GM21717 (cell line): Measurements from ENCODE around the gene FARP2.
A peak's percentile ranks its signal among the peaks of the same experiment; 100 is the strongest.
"Not testable (repeated sequence)": the region's sequence is repeated elsewhere in the genome, so short reads cannot be mapped to it uniquely, and the experiment has no call there.

Source experiments
- ATAC-seq: cut with Tn5 transposase; IDR thresholded peaks from one replicate; pipeline ENCODE4 v1.9.1; 2021; ENCODE audit warnings: mild to moderate bottlenecking, moderate library complexity; ENCODE audit not compliant: unreplicated experiment

FARP2 gene

GRCh38 chr2:241366678-241367077, 10.6 kb downstream of the FARP2 start:
- no peak for ATAC-seq

DNA sequence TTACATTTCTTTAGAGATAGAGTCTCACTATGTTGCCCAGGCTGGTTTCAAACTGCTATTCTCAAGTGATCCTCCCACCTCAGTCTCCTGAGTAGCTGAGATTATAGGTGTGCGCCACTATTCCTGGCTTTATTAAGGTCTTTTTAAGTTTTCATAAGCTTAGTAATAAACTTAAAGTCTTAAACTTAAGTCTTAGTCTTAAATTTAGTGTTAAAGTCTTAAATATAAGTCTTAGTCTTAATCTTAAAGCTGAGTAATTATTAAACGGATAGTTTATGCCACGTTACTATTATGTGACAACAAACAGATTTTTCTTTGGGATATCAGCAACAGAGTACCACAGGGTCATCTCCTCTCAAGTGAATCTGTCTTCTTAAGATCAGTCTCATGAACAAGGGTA, 12.6 kb downstream of the FARP2 start:
- ATAC-seq, result no peak

GRCh38 chr2:241372361-241372992, 16.4 kb downstream of the FARP2 start:
- no peak for ATAC-seq

DNA sequence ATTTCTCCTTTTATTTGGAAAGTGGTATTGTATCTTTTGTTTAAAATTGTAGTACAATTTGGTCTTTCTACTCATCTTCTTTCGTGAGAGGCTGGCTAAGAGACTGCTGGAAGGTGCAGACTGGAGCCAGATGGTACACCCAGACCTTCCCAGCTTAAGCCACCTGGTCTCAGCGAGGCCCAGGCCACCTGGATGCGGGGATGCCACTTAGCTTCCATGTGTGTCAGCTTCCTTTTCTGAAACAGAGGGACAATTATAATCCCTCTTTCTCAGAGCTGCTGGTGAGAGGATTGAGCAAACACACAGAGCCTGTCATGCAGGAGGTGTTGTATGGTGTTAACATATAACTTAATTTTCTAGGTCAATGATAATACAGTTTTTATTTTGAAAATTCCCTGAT, 17.4 kb downstream of the FARP2 start:
- no peak for ATAC-seq

DNA sequence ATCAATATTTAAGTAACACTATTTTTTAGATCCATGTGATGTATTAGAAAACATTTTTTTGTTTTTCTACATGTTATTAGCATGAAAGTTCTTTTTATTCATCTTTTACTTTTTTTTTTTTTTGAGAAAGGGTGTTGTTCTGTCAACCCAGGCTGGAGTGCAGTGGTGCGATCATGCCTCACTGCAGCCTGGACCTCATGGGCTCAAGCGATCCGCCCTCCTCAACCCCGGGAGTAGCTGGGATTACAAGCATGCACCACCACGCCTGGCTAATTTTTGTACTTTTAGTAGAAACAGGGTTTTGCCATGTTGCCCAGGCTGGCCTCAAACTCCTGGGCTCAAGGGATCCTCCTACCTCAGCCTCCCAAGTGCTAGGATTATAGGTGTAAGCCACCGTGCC, 17.8 kb downstream of the FARP2 start:
- not testable (repeated sequence) for ATAC-seq

DNA sequence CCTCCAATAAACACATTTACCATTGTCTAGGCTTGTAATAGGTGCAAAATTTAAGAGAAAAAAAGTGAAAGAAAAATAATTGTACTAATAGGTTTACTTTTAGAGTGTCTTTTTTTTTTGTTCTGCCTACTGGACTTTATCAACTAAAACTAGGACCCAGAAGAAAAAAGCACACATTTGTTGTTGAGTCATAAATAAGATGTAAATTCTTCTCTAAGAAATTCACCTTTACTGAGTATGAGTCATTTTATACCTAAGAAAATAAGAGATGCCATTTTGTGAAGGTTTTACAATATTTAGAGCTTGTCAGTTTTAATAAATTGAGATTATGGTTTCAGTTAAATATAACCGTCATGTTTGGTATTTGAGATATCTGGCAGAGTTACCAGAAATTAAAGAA, 19.2 kb downstream of the FARP2 start:
- ATAC-seq, result no peak

- ATAC-seq, result no peak
Measured at GRCh38 chr2:241376808-241377207, 20.7 kb downstream of the FARP2 start.

DNA sequence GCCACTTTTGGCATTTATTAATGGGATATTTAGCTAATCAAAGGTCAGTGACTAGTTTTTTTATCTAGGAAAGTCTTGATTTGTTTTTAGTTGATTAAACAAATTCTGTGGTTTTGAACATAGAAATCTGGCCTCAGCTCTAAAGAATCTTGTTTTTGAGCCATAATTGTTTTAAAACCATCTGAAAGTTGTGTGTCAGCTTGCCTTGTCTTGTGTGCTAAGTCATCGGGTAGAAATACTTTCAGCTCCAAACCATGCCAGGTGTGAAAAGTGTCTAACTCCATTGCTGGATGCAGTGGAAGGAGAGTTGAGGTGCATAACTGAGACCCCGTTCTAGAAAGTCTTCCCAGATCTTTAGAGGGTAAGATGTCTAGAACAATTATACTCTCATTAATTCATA, 22.7 kb downstream of the FARP2 start:
- no peak for ATAC-seq

- ATAC-seq, result no peak
Measured at GRCh38 chr2:241379481-241380480, 23.7 kb downstream of the FARP2 start.

DNA sequence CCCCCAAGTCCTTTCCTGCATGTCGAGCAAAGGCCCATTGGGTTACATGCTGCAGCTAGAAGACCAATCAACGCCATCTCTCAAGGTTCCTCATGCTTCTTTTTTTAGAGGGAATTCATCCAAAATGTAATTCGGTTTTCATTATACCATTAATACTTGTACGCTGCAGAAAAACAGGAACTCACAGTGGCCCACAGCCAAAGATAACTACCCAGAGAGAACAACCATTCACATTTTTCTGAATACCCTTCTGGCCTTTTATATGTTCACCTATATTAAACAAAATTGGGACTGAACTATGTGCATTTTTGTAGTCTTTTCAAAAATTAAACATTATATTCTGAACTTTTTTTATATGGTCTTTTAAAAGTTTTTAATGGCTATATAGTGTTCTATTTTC, 25.8 kb downstream of the FARP2 start:
- ATAC-seq, result no peak

- ATAC-seq, result not testable (repeated sequence)
Measured at GRCh38 chr2:241385450-241385849, 29.4 kb downstream of the FARP2 start.

DNA sequence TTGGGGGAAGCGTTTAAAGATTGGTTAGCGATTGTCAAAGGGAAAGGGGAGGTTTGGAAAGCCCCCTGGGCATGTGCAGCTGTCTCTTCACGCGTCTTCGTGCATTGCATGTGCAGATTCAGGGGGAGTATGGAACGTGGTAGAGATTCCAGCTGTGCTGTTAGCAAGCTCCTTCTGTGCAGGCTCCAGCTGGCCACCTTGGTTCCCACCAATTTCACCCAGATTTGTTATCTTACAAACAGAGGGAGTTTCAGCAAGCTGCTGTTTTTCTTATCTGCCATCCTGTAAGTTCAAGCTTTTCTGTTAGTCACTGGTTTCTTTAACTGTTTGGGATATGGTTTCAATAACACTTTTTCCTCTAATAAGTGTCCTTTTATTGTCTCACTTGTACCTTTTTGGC, 30.4 kb downstream of the FARP2 start:
- no peak for ATAC-seq

DNA sequence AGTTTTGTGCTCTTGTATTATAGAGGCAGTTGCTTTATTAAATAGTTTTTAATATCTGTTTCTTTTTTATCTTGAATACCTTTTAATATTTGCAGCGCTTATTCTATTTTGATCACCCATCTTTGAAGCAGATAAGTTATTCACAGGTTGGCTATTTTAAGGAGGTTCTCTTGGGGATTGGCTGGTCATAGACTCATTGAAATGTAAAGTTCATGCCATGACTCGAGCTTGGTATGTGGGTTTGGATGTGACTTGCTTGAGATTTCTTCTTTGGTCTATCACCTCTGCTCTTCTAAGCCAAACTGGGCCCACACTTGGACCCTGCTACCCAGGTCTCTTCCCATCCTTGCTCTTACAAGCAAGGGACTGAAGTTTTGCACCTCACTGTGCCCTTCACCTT, 33.6 kb downstream of the FARP2 start:
- no peak for ATAC-seq

DNA sequence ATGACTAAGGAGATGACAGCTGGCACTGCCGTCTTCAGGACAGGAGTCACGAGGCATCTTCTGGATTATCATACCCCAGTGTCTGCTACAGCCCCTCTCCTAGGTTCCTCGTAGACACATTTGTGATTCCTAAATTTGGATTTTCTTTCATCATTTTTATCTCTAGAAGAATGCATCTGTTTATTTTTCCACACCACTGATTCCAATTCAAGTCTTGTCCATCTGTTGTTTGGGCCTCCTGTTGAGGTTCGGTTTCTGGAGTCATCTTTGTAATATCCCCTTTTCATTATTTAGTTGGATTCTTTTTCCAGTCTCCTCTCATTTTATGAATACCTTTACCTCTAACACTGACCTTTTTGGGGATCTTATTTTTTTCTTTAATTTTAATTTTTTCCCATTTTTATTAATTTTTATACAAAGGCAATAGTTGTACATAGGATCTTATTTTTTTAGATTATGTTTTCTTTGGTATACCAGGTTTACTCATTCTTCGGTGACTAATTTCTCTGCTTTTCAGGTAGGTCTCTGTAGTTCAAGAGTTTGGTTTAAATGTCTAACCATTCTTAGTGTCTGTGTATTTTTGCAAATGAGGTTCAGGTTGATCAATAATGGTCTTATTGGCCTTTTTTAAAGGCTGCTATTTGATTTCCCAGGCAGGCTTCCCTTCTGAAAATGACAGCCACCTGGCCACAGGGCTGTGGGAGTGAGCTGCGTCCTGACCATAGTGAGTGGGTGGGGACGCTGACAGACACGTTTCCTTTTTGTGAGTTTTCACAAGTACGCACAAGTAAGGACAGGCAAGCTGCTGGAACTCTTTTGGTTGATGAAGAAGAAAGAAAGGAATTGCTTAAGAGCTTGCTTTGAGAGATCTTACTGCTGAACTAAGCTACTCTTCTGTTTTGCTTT, 34.5 kb downstream of the FARP2 start:
- peak; percentile 54 for ATAC-seq

GRCh38 chr2:241391892-241392665, 36.0 kb downstream of the FARP2 start:
- no peak for ATAC-seq

- ATAC-seq, result not testable (repeated sequence)
Measured at GRCh38 chr2:241392753-241393152, 36.7 kb downstream of the FARP2 start.

DNA sequence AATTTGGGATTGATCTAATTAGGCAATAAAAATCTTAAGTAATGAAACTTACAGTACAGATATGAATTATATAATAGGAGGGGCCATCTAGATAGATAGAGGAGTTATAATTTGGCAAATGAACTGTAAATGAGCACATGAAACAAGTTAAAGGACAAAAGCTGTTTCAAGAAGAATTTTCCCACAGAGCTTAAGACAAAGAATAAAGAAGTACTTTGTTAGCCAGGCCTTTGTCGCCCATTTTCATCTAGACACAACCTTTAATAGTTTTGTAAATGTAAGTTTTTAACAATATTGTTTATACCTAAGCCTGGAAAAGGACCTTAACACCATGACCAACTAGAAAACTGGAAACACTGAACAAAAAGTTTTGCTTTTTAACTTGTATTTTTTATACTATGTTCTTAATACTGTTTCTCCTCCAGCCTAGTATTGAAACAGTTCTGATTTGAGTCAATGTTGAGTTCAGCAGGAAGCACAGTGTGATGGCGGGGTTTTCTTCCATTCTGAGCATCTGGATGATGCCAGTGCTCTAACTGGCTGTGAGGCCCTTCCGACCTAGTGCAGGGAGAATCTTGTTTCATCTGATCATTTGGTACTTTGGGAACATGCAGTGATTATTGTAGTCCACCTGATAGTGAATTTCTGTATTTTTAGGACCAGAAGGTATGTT, 37.6 kb downstream of the FARP2 start:
- ATAC-seq, result no peak

DNA sequence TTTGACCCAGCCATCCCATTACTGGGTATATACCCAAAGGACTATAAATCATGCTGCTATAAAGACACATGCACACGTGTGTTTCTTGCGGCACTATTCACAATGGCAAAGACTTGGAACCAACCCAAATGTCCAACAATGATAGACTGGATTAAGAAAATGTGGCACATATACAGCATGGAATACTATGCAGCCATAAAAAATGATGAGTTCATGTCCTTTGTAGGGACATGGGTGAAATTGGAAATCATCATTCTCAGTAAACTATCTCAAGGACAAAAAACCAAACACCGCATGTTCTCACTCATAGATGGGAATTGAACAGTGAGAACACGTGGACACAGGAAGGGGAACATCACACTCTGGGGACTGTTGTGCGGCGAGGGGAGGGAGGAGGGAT, 40.7 kb downstream of the FARP2 start:
- not testable (repeated sequence) for ATAC-seq

- no peak for ATAC-seq
Measured at GRCh38 chr2:241399941-241400922, 44.1 kb downstream of the FARP2 start.
